HCT116 (cell line): Measurements from ENCODE around the gene LHPP. TPM values are rescaled to one million over a fixed set of nuclear protein-coding genes. Genes with fewer than 3 reads are reported as not detected.

Experiments used
- ATAC-seq: fragments of 200-7000 bp; cut with Tn5 transposase; 2 replicates; pipeline ENCODE4 v1.9.1; 2020; ENCODE audit warnings: mild to moderate bottlenecking, moderate library complexity
- BruUV-seq: library from RNA; stranded (reverse); fragments of 400-500 nt; replicated peaks from 2 replicates; lab custom pipeline; 2021; lab: Mats Ljungman, UMichigan
- CTCF ChIA-PET: fragments of 300-600 bp; sonication (Branson Sonifier 250); formaldehyde crosslinking; loops from one replicate; lab custom pipeline; 2021; ENCODE audit warnings: antibody characterized with exemption; lab: Charles Lee
- POLR2A ChIA-PET: fragments of 300-600, 350-600 bp; sonication (Branson Sonifier 250); formaldehyde crosslinking; loops from one replicate; lab custom pipeline; 2021; ENCODE audit warnings: antibody characterized with exemption; lab: Charles Lee
- RAD21 ChIA-PET, 2 experiments: fragments of 300-600 bp; sonication (Branson Sonifier 250); formaldehyde crosslinking; loops; one replicate each; lab custom pipeline; 2023; ENCODE audit warnings: low total read pairs in 2 of 2; ENCODE audit not compliant: uncharacterized antibody in 2 of 2, unreplicated experiment in 2 of 2, low non-redundant PET in 1 of 2; lab: Charles Lee
- DNase-seq: peaks from one replicate; pipeline ENCODE4 v3.0.0-alpha.2; 2010; ENCODE audit warnings: low read depth, low spot score
- H2AFZ ChIP-seq: fragments of 200-600 bp; shearing (Covaris generic), sonication (generic); 2 replicates; pipeline ENCODE4 v1.6.1; 2017; ENCODE audit warnings: low read depth, mixed run types, mixed read lengths, antibody characterized with exemption, low read length; ENCODE audit not compliant: poor library complexity, severe bottlenecking
- H3K27ac ChIP-seq: 2 replicates; pipeline ENCODE4 v1.5.1; 2012; ENCODE audit warnings: low read depth, low read length
- H3K27me3 ChIP-seq: fragments of 200-600 bp; sonication (generic); 2 replicates; pipeline ENCODE4 v1.6.1; 2016; ENCODE audit warnings: mixed run types, low read length, mixed read lengths; ENCODE audit not compliant: insufficient read depth
- H3K36me3 ChIP-seq, 2 experiments: fragments of 200-500 bp in 1 of 2; fragments of 200-600 bp in 1 of 2; sonication (Bioruptor generic) in 1 of 2; sonication (generic) in 1 of 2; 2 replicates each; pipeline versions ENCODE4 v1.5.1 to v1.6.1; 2014 to 2016; ENCODE audit warnings: low read length in 2 of 2, inconsistent platforms in 1 of 2, mixed read lengths in 1 of 2, mixed run types in 1 of 2; ENCODE audit not compliant: insufficient read depth in 2 of 2, control insufficient read depth in 1 of 2
- H3K4me1 ChIP-seq, 2 experiments: fragments of 200-600 bp in 1 of 2; sonication (generic) in 1 of 2; 2 replicates each; pipeline versions ENCODE4 v1.5.1 to v1.6.1; 2012 to 2017; ENCODE audit warnings: low read length in 2 of 2, inconsistent platforms in 1 of 2, mild to moderate bottlenecking in 1 of 2, mixed read lengths in 1 of 2, mixed run types in 1 of 2, moderate library complexity in 1 of 2; ENCODE audit not compliant: insufficient read depth in 2 of 2, control insufficient read depth in 1 of 2
- H3K4me2 ChIP-seq: fragments of 200-600 bp; sonication (generic); 2 replicates; pipeline ENCODE4 v1.6.1; 2017; ENCODE audit warnings: mixed run types, low read length, mixed read lengths
- H3K4me3 ChIP-seq, 2 experiments: fragments of 200-600 bp in 1 of 2; sonication (generic) in 1 of 2; replicated peaks in 1 of 2; 2 replicates each; pipeline ENCODE4 v1.5.1; 2011 to 2016; ENCODE audit warnings: low read length in 2 of 2, control low read depth in 1 of 2, low read depth in 1 of 2, mild to moderate bottlenecking in 1 of 2, mixed read lengths in 1 of 2, mixed run types in 1 of 2
- H3K79me2 ChIP-seq: fragments of 200-600 bp; sonication (generic); 2 replicates; pipeline ENCODE4 v1.6.1; 2017; ENCODE audit warnings: mild to moderate bottlenecking, mixed run types, low read length, moderate library complexity, mixed read lengths; ENCODE audit not compliant: insufficient read depth
- H3K9ac ChIP-seq: fragments of 200-600 bp; sonication (generic); 2 replicates; pipeline ENCODE4 v1.6.1; 2016; ENCODE audit warnings: low read length, mixed read lengths
- H3K9me2 ChIP-seq: fragments of 200-600 bp; sonication (generic), shearing (Covaris generic); 2 replicates; pipeline ENCODE4 v1.6.1; 2017; ENCODE audit warnings: mixed run types, mild to moderate bottlenecking, moderate library complexity; ENCODE audit not compliant: insufficient read depth
- H3K9me3 ChIP-seq, 2 experiments: fragments of 200-500 bp in 1 of 2; fragments of 200-600 bp in 1 of 2; sonication (Bioruptor generic) in 1 of 2; sonication (generic) in 1 of 2; 2 replicates each; pipeline ENCODE4 v1.6.1; 2014 to 2017; ENCODE audit warnings: low read length in 2 of 2, mixed read lengths in 2 of 2, inconsistent platforms in 1 of 2, low read depth in 1 of 2, mild to moderate bottlenecking in 1 of 2, mixed run types in 1 of 2, moderate library complexity in 1 of 2; ENCODE audit not compliant: control insufficient read depth in 1 of 2, insufficient read depth in 1 of 2
- H4K20me1 ChIP-seq: fragments of 200-600 bp; sonication (generic), shearing (Covaris generic); 2 replicates; pipeline ENCODE4 v1.6.1; 2017; ENCODE audit warnings: mixed run types, mild to moderate bottlenecking, moderate library complexity; ENCODE audit not compliant: insufficient read depth
- ATF3 ChIP-seq: IDR thresholded peaks from 2 replicates; pipeline ENCODE4 v1.6.1; 2012
- CEBPB ChIP-seq: IDR thresholded peaks from 2 replicates; pipeline ENCODE4 v1.6.1; 2012; ENCODE audit warnings: low read depth
- CTCF ChIP-seq, 3 experiments: fragments of 200-600 bp in 1 of 3; sonication (generic) in 1 of 3; IDR thresholded peaks in 2 of 3; conservative IDR thresholded peaks in 1 of 3; 2 replicates each; pipeline ENCODE4 v1.5.1; 2012 to 2017; ENCODE audit warnings: low read depth in 2 of 3, low read length in 2 of 3, antibody characterized with exemption in 1 of 3, borderline replicate concordance in 1 of 3, control low read depth in 1 of 3, mild to moderate bottlenecking in 1 of 3, mixed read lengths in 1 of 3, mixed run types in 1 of 3, moderate library complexity in 1 of 3; ENCODE audit not compliant: insufficient read depth in 1 of 3
- EGR1 ChIP-seq: IDR thresholded peaks from 2 replicates; pipeline ENCODE4 v1.6.1; 2012; ENCODE audit warnings: low read depth
- ELF1 ChIP-seq: IDR thresholded peaks from 2 replicates; pipeline ENCODE4 v1.6.1; 2012; ENCODE audit warnings: low read depth, borderline replicate concordance
- EZH2 ChIP-seq: fragments of 200-600 bp; sonication (generic); IDR thresholded peaks from 2 replicates; pipeline ENCODE4 v1.6.1; 2017; ENCODE audit warnings: antibody characterized with exemption, mixed run types
- EZH2phosphoT487 ChIP-seq: fragments of 200-600 bp; IDR thresholded peaks from 2 replicates; pipeline ENCODE4 v1.6.1; 2018; ENCODE audit warnings: antibody characterized with exemption, borderline replicate concordance
- FOSL1 ChIP-seq: IDR thresholded peaks from 2 replicates; pipeline ENCODE4 v1.6.1; 2012; ENCODE audit warnings: low read depth
- JUND ChIP-seq: IDR thresholded peaks from 2 replicates; pipeline ENCODE4 v1.6.1; 2012
- MAX ChIP-seq: IDR thresholded peaks from 2 replicates; pipeline ENCODE4 v1.6.1; 2012
- POLR2A ChIP-seq: IDR thresholded peaks from 2 replicates; pipeline ENCODE4 v1.7.0; 2011; ENCODE audit warnings: borderline replicate concordance; ENCODE audit not compliant: insufficient read depth, insufficient read length; ENCODE audit errors: extremely low read depth
- POLR2AphosphoS5 ChIP-seq: IDR thresholded peaks from 2 replicates; pipeline ENCODE4 v1.6.1; 2011; ENCODE audit warnings: mild to moderate bottlenecking, low read depth, low read length, moderate library complexity
- RAD21 ChIP-seq: IDR thresholded peaks from 2 replicates; pipeline ENCODE4 v1.6.1; 2012; ENCODE audit warnings: low read depth, mild to moderate bottlenecking
- REST ChIP-seq: IDR thresholded peaks from 2 replicates; pipeline ENCODE4 v1.6.1; 2012; ENCODE audit warnings: low read depth
- SIN3A ChIP-seq: IDR thresholded peaks from 2 replicates; pipeline ENCODE4 v1.6.1; 2012; ENCODE audit warnings: low read depth
- SRF ChIP-seq: IDR thresholded peaks from 2 replicates; pipeline ENCODE4 v1.6.1; 2012; ENCODE audit warnings: low read depth
- TCF7L2 ChIP-seq: IDR thresholded peaks from 2 replicates; pipeline ENCODE4 v1.7.0; 2011; ENCODE audit warnings: borderline replicate concordance, inconsistent platforms; ENCODE audit not compliant: insufficient read depth, insufficient read length; ENCODE audit errors: extremely low read depth
- ZBTB33 ChIP-seq: IDR thresholded peaks from 2 replicates; pipeline ENCODE4 v1.6.1; 2011; ENCODE audit warnings: mild to moderate bottlenecking, low read length, moderate library complexity; ENCODE audit not compliant: insufficient replicate concordance; ENCODE audit errors: extremely low read depth
- ZFX ChIP-seq: fragments of 450-650 bp; IDR thresholded peaks from 2 replicates; pipeline ENCODE4 v1.6.1; 2017
- ZNF274 ChIP-seq: fragments of 200-500 bp; sonication (Bioruptor generic); IDR thresholded peaks from 2 replicates; pipeline ENCODE4 v1.6.1; 2014; ENCODE audit warnings: mild to moderate bottlenecking, low read depth, low read length, inconsistent platforms
- intact Hi-C: fragments of 100-400 bp; cut with micrococcal nuclease; formaldehyde crosslinking; loops from 2 replicates; pipeline ENCODE4 v1.10.0; 2022
- total RNA-seq: library from RNA; stranded (reverse); gene quantifications from one replicate; pipeline ENCODE4 v1.2.1, GENCODE V29; 2021; ENCODE audit not compliant: unreplicated experiment

LHPP gene
- total RNA-seq, 1 experiment from 2014 or later = 45.8 TPM

- no peaks in the 10 kb centered on the region for H4K20me1 ChIP-seq
- ChIA-PET RAD21 (no interaction called here), POLR2A (no interaction called here), CTCF (no interaction called here)
- ATAC-seq (no peak), DNase-seq (no peak)
- H3K4me3 ChIP-seq = no peak overlapping the region
- no peak overlapping the region for H3K4me2 ChIP-seq
- intact Hi-C loops = no loop called here
- H3K4me1 ChIP-seq = no peaks in the 10 kb centered on the region
- H3K27me3 ChIP-seq = no peaks in the 10 kb centered on the region
- no peak overlapping the region for H3K9ac ChIP-seq
- no peaks in the 10 kb centered on the region for H3K9me3 ChIP-seq
- H3K36me3 ChIP-seq = no peaks in the 10 kb centered on the region
- H3K27ac ChIP-seq = no peak overlapping the region
- TF ChIP-seq RAD21 (no peak), SRF (no peak), ZNF274 (no peak), ELF1 (no peak), CEBPB (no peak), FOSL1 (no peak), SIN3A (no peak), CTCF (IDR thresholded peaks at IDR 0.05 in 2 of 3, conservative IDR thresholded peaks at IDR 0.05 in 1 of 3; ENCODE audit: borderline replicate concordance in 1 of 3, insufficient read depth in 1 of 3, low read depth in 2 of 3, low read length in 2 of 3) (no peak), ATF3 (no peak), POLR2A (no peak), MAX (no peak), ZBTB33 (no peak), EGR1 (no peak), POLR2AphosphoS5 (no peak), EZH2phosphoT487 (no peak), JUND (no peak), TCF7L2 (no peak), ZFX (no peak), EZH2 (no peak), REST (no peak)
- no peaks in the 10 kb centered on the region for H3K9me2 ChIP-seq
- H3K79me2 ChIP-seq = no peaks in the 10 kb centered on the region
- no peak overlapping the region for H2AFZ ChIP-seq
- no TSS peak for BruUV-seq
Observed at GRCh38 chr10:124619802-124620490, 158.3 kb downstream of the LHPP start.
